ENCODE measurements around the gene SORCS3.

SORCS3 gene

GRCh38 chr10:105024184-105024583, 383.1 kb downstream of the SORCS3 start:
- DNase-seq (ENCODE audit: low read depth), result no peak
- no peak overlapping the region for H3K4me3 ChIP-seq (replicated peaks; ENCODE audit: low read depth, low read length)
- TF ChIP-seq CTCF (IDR thresholded peaks at IDR 0.05; ENCODE audit: low read length, missing control alignments), result no peak

GRCh38 chr10:105025092-105025491, 384.0 kb downstream of the SORCS3 start:
- TF ChIP-seq CTCF (IDR thresholded peaks at IDR 0.05; ENCODE audit: low read length, missing control alignments), result no peak
- DNase-seq (ENCODE audit: low read depth), result no peak
- H3K4me3 ChIP-seq (replicated peaks; ENCODE audit: low read depth, low read length), result no peak overlapping the region

- H3K4me3 ChIP-seq (replicated peaks; ENCODE audit: low read depth, low read length), result no peak overlapping the region
- DNase-seq (ENCODE audit: low read depth), result no peak
- no peak for TF ChIP-seq CTCF (IDR thresholded peaks at IDR 0.05; ENCODE audit: low read length, missing control alignments)
Measured at GRCh38 chr10:105026566-105026965, 385.5 kb downstream of the SORCS3 start.

GRCh38 chr10:105029286-105029685, 388.2 kb downstream of the SORCS3 start:
- no peak for DNase-seq (ENCODE audit: low read depth)
- no peak for TF ChIP-seq CTCF (IDR thresholded peaks at IDR 0.05; ENCODE audit: low read length, missing control alignments)
- H3K4me3 ChIP-seq (replicated peaks; ENCODE audit: low read depth, low read length), result no peak overlapping the region

- no peak for DNase-seq (ENCODE audit: low read depth)
- no peak for TF ChIP-seq CTCF (IDR thresholded peaks at IDR 0.05; ENCODE audit: low read length, missing control alignments)
Measured at GRCh38 chr10:105037022-105037421, 395.9 kb downstream of the SORCS3 start.

GRCh38 chr10:105041956-105042355, 400.9 kb downstream of the SORCS3 start:
- no peak for DNase-seq (ENCODE audit: low read depth)
- no peak overlapping the region for H3K4me3 ChIP-seq (replicated peaks; ENCODE audit: low read depth, low read length)
- TF ChIP-seq CTCF (IDR thresholded peaks at IDR 0.05; ENCODE audit: low read length, missing control alignments), result no peak

More at GRCh38 chr10:105037022-105037421, 395.9 kb downstream of the SORCS3 start:
- H3K4me3 ChIP-seq (replicated peaks; ENCODE audit: low read depth, low read length), result no peak overlapping the region

- H3K4me3 ChIP-seq (replicated peaks; ENCODE audit: low read depth, low read length), result no peak overlapping the region
Measured at GRCh38 chr10:105042906-105043552, 401.9 kb downstream of the SORCS3 start.

More at GRCh38 chr10:105042906-105043552, 401.9 kb downstream of the SORCS3 start:
- TF ChIP-seq CTCF (IDR thresholded peaks at IDR 0.05; ENCODE audit: low read length, missing control alignments), result no peak
- no peak for DNase-seq (ENCODE audit: low read depth)
